Osteocyte (in vitro differentiated cells): ENCODE results near the gene HERC2. TPM values are rescaled to one million over a fixed set of nuclear protein-coding genes. Genes with fewer than 3 reads are reported as not detected.
"Not testable (repeated sequence)": the region's sequence is repeated elsewhere in the genome, so short reads cannot be mapped to it uniquely, and the experiment has no call there.

Source experiments
- DNase-seq: peaks from one replicate; pipeline ENCODE4 v3.0.0; 2021; ENCODE audit warnings: mixed read lengths; ENCODE audit not compliant: unreplicated experiment; ENCODE audit errors: extremely low spot score
- H3K27ac Mint-ChIP-seq: one replicate; pipeline ENCODE4 v1.8.0; 2021; ENCODE audit warnings: mild to moderate bottlenecking, mixed read lengths; ENCODE audit not compliant: unreplicated experiment
- H3K27me3 Mint-ChIP-seq: one replicate; pipeline ENCODE4 v1.8.0; 2021; ENCODE audit warnings: mixed read lengths; ENCODE audit not compliant: unreplicated experiment
- H3K36me3 Mint-ChIP-seq: one replicate; pipeline ENCODE4 v1.8.0; 2021; ENCODE audit warnings: mixed read lengths; ENCODE audit not compliant: unreplicated experiment
- H3K4me1 Mint-ChIP-seq: one replicate; pipeline ENCODE4 v1.8.0; 2021; ENCODE audit warnings: mixed read lengths; ENCODE audit not compliant: unreplicated experiment
- H3K4me3 Mint-ChIP-seq: one replicate; pipeline ENCODE4 v1.8.0; 2021; ENCODE audit warnings: mild to moderate bottlenecking, moderate library complexity, mixed read lengths; ENCODE audit not compliant: unreplicated experiment
- H3K9me3 Mint-ChIP-seq: one replicate; pipeline ENCODE4 v1.8.0; 2021; ENCODE audit warnings: mixed read lengths; ENCODE audit not compliant: unreplicated experiment
- CTCF ChIP-seq: fragments of 200-600 bp; sonication (generic); IDR thresholded peaks from 2 replicates; pipeline ENCODE4 v1.5.0; 2021; ENCODE audit warnings: antibody characterized with exemption, mild to moderate bottlenecking, moderate library complexity
- total RNA-seq: library from RNA; stranded (reverse); gene quantifications from 2 replicates; pipeline ENCODE4 v1.2.1, GENCODE V29; 2021

Gene HERC2
- total RNA-seq, 1 donor from 2014 or later, result 89.2 TPM

DNA sequence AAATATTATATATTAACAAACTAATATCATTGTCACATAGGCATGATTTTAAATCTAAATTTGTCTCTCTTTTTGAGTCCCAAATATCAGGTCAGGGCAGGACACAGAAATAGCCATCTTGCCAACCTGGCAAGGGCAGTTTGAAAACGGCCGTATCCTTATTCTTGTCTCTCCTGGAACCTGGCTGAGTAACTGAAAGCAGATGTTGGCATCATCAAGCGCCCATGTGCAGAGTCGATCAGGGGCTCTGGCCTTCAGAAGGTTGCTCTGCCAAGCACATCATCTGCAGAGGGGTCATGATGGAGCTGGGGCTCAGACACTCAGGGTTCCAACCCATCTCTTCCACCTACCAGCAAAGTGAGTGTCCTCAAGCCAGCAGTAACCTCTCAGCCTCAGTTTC is 167.7 kb downstream of the HERC2 start:
- H3K4me1 Mint-ChIP-seq, result peaks cover 19% of the 10 kb centered on the region
- no peak overlapping the region for H3K4me3 Mint-ChIP-seq
- TF ChIP-seq CTCF, result no peak
- peaks cover 10% of the 10 kb centered on the region for H3K9me3 Mint-ChIP-seq
- peaks cover 26% of the 10 kb centered on the region for H3K36me3 Mint-ChIP-seq
- DNase-seq, result no peak
- no peak overlapping the region for H3K27ac Mint-ChIP-seq
- no peaks in the 10 kb centered on the region for H3K27me3 Mint-ChIP-seq

DNA sequence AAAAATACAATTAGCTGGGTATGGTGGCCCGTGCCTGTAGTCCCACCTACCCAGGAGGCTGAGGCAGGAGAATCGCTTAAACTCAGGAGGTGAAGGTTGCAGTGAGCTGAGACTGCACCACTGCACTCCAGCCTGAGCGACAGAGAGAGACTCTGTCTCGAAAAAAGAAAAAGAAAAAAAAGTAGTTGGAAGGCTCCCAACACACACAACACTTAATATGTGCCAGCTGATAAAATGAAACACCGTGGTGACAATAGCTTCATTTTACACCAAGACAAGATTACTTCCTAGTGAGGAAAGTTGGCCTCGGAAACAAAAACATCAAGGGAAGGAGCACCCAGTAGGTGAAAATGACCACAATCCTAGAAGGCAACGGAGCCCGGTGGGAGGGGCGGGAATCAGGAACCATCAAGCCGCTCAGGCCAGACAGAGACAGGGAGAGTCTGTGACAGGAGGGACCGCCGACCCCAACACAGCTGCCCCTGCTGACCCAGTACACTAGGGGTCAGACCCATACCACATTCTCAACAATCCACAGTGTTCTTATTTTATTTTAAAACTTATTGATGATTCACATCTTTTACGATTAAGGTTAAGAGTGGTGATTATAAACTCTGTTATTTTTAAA is 168.4 kb downstream of the HERC2 start:
- Mint-ChIP-seq H3K36me3 (peaks cover 28% of the 10 kb centered on the region), H3K4me1 (peaks cover 19% of the 10 kb centered on the region), H3K4me3 (no peak overlapping the region), H3K27me3 (no peaks in the 10 kb centered on the region), H3K9me3 (peaks cover 15% of the 10 kb centered on the region), H3K27ac (peak overlapping the region; percentile 45)
- no peak for DNase-seq
- no peak for TF ChIP-seq CTCF

GRCh38 chr15:28152538-28152923 is 169.4 kb downstream of the HERC2 start:
- H3K27me3 Mint-ChIP-seq, H3K27ac Mint-ChIP-seq, H3K4me3 Mint-ChIP-seq, DNase-seq: not testable (repeated sequence)
- peaks cover 16% of the 10 kb centered on the region for H3K9me3 Mint-ChIP-seq
- H3K4me1 Mint-ChIP-seq, result peaks cover 29% of the 10 kb centered on the region
- peaks cover 24% of the 10 kb centered on the region for H3K36me3 Mint-ChIP-seq

DNA sequence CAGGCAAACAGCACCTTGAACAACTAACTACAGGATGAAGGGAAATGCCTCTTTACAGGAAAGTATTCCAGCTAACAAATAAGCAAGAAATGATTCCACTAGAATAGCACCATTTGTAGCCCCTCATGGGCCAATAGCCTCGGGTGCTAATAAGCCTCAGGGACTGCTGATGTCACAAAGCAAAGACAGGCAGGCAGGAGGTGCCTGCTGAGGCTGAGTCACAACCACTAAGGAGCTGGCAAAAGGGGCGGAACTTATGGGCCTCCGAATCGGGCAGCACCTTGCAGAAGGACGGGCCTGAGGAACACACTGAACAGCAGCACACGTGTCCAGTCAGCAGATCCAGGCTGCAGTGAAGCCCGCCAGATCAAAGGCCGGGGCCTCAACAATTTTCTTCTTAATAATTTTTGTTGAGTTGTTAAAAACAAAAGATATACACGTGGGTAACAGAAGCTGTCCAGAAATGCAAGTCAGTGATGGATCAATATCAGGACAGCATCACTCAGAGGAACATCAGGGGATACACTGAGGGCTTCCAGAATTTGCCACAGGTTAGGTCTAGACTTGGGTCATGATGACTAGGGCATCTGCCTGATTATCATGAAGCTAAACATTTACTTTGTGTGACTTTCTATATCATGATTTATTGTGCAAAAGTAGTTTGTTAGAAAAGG is 170.0 kb downstream of the HERC2 start:
- H3K27ac Mint-ChIP-seq, result peak overlapping the region; percentile 69
- H3K27me3 Mint-ChIP-seq, H3K4me3 Mint-ChIP-seq, DNase-seq: not testable (repeated sequence)
- peaks cover 30% of the 10 kb centered on the region for H3K4me1 Mint-ChIP-seq
- H3K9me3 Mint-ChIP-seq, result peaks cover 16% of the 10 kb centered on the region
- H3K36me3 Mint-ChIP-seq, result peaks cover 24% of the 10 kb centered on the region

- Mint-ChIP-seq H3K27me3 (no peaks in the 10 kb centered on the region), H3K4me3 (no peak overlapping the region), H3K27ac (peak overlapping the region; percentile 68), H3K4me1 (peaks cover 21% of the 10 kb centered on the region), H3K36me3 (peaks cover 55% of the 10 kb centered on the region), H3K9me3 (peaks cover 16% of the 10 kb centered on the region)
- DNase-seq, result no peak
- no peak for TF ChIP-seq CTCF
These were observed 174.2 kb downstream of the HERC2 start for GRCh38 chr15:28147801-28148200.

DNA sequence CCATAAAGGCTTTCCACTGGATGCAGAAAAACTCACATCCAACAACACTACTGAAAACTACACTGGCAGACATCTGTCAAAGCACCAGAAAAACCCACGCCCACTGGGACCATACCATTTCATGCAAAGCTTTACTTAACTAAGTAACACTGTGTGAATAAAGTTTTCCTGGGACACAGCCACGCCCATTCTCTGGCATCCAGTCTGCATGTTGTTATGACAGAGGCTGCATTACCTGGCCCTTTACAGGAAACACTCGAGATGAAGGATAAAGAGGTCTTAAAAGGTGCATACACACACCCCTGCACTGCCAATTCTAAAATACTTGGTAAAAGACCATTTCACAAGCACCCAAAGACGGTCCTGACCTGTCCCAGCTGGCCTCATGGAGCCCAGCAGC is 176.6 kb downstream of the HERC2 start:
- not testable (repeated sequence) for DNase-seq, H3K4me3 Mint-ChIP-seq, H3K27ac Mint-ChIP-seq, H3K27me3 Mint-ChIP-seq
- Mint-ChIP-seq H3K4me1 (peaks cover 11% of the 10 kb centered on the region), H3K36me3 (peaks cover 58% of the 10 kb centered on the region), H3K9me3 (peaks cover 13% of the 10 kb centered on the region)
